SK-N-SH (cell line): ENCODE measurements around the gene MMP14.

ENCODE experiments used
- GABPA ChIP-seq: IDR thresholded peaks from 2 replicates; pipeline ENCODE4 v1.4.0; 2012; ENCODE audit warnings: low read depth, mild to moderate bottlenecking
- JUND ChIP-seq: IDR thresholded peaks from 2 replicates; pipeline ENCODE4 v1.4.0; 2012
- MEF2A ChIP-seq: IDR thresholded peaks from 2 replicates; pipeline ENCODE4 v1.4.0; 2012; ENCODE audit warnings: low read depth, borderline replicate concordance
- POLR2AphosphoS5 ChIP-seq: IDR thresholded peaks from 2 replicates; pipeline ENCODE4 v1.6.1; 2012; ENCODE audit warnings: low read depth, low read length
- RAD21 ChIP-seq: IDR thresholded peaks from 2 replicates; pipeline ENCODE4 v1.6.1; 2012; ENCODE audit warnings: mild to moderate bottlenecking, low read length
- RCOR1 ChIP-seq: fragments of 150-350 bp; IDR thresholded peaks from 2 replicates; pipeline ENCODE4 v1.6.1; 2017; ENCODE audit warnings: antibody characterized with exemption, low read length
- YY1 ChIP-seq: IDR thresholded peaks from 2 replicates; pipeline ENCODE4 v1.4.0; 2012; ENCODE audit warnings: low read depth, mild to moderate bottlenecking
- TF ChIP-seq, protein P1 (sequence below): fragments of 200-600 bp; sonication (generic); IDR thresholded peaks from 2 replicates; pipeline ENCODE4 v1.6.1; 2017; ENCODE audit warnings: antibody characterized with exemption, mild to moderate bottlenecking, moderate library complexity
- TF ChIP-seq, protein P2 (sequence below): IDR thresholded peaks from 2 replicates; pipeline ENCODE4 v1.4.0; 2012; ENCODE audit warnings: low read depth, borderline replicate concordance
- TF ChIP-seq, protein P3 (sequence below): fragments of 150-350 bp; IDR thresholded peaks from 2 replicates; pipeline ENCODE4 v1.6.1; 2017; ENCODE audit warnings: antibody characterized with exemption, low read length, low read depth, borderline replicate concordance

DNA sequence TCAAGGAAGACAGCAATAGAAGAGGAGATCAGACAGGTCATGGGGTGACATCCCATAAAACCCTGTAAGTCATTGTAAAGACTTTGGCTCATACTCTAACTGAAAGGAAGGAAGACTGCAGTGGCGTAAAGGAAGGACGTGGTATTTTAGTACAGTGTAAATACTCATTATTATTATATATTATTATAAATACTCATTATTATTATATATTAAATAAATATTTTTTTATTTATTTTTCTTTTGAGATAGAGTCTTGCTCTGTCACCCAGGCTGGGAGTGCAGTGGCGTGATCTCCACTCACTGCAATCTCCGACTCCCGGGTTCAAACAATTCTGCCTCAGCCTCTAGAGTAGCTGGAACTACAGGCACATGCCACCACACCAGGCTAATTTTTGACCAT is 20.0 kb downstream of the MMP14 start:
- TF ChIP-seq, protein P1, sequence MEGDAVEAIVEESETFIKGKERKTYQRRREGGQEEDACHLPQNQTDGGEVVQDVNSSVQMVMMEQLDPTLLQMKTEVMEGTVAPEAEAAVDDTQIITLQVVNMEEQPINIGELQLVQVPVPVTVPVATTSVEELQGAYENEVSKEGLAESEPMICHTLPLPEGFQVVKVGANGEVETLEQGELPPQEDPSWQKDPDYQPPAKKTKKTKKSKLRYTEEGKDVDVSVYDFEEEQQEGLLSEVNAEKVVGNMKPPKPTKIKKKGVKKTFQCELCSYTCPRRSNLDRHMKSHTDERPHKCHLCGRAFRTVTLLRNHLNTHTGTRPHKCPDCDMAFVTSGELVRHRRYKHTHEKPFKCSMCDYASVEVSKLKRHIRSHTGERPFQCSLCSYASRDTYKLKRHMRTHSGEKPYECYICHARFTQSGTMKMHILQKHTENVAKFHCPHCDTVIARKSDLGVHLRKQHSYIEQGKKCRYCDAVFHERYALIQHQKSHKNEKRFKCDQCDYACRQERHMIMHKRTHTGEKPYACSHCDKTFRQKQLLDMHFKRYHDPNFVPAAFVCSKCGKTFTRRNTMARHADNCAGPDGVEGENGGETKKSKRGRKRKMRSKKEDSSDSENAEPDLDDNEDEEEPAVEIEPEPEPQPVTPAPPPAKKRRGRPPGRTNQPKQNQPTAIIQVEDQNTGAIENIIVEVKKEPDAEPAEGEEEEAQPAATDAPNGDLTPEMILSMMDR: no peak
- TF ChIP-seq, protein P2, sequence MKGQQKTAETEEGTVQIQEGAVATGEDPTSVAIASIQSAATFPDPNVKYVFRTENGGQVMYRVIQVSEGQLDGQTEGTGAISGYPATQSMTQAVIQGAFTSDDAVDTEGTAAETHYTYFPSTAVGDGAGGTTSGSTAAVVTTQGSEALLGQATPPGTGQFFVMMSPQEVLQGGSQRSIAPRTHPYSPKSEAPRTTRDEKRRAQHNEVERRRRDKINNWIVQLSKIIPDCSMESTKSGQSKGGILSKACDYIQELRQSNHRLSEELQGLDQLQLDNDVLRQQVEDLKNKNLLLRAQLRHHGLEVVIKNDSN: no peak
- no peak for TF ChIP-seq YY1
- TF ChIP-seq GABPA: no peak
- TF ChIP-seq RAD21: no peak
- TF ChIP-seq, protein P3, sequence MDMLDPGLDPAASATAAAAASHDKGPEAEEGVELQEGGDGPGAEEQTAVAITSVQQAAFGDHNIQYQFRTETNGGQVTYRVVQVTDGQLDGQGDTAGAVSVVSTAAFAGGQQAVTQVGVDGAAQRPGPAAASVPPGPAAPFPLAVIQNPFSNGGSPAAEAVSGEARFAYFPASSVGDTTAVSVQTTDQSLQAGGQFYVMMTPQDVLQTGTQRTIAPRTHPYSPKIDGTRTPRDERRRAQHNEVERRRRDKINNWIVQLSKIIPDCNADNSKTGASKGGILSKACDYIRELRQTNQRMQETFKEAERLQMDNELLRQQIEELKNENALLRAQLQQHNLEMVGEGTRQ: no peak
- no peak for TF ChIP-seq RCOR1
- TF ChIP-seq POLR2AphosphoS5: no peak
- TF ChIP-seq MEF2A: no peak
- no peak for TF ChIP-seq JUND
